ENCODE measurements around the gene EBP. TPM values are rescaled to one million over a fixed set of nuclear protein-coding genes. Genes with fewer than 3 reads are reported as not detected.

Gene EBP
- total and polyA plus RNA-seq, 2 donors (not counting 3 experiments of a cell fraction or from before 2014, with no cell fraction given), result 102 to 183 TPM

DNA sequence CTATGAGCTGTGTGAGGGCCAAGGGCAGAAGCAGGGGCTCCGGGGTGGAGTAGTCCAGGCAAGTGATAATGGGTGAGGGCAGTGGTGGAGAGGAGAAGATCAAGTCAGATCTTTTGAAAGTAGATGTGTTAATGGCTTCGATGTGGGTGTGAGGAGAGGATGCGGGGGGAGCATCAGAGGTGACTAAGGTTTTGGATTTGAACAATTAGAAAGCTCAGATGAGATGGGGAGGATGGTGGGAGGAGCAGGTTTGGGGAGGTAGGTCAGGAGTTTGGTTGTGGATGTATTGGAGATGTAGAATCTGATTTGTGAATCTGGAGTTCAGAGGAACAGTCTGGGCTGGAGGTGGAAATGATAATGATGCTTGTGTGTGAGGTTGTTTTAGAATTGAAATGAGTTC lies 41.0 kb upstream of the EBP start:
- POLR2A ChIA-PET, result no interaction called here
- FAIRE-seq (no peak), DNase-seq (ENCODE audit: low read depth, low spot score) (no peak)
- Histone ChIP-seq H3K27me3 (ENCODE audit: control insufficient read depth in 2 of 2, insufficient read depth in 2 of 2, low read length in 2 of 2) (no peaks in the 10 kb centered on the region), H3K4me2 (ENCODE audit: insufficient read depth, low read length) (no peak overlapping the region), H3K27ac (ENCODE audit: insufficient read depth, low read depth, low read length) (no peak overlapping the region), H2AFZ (ENCODE audit: low read depth, low read length) (no peak overlapping the region), H3K9me1 (replicated peaks; ENCODE audit: control insufficient read depth, extremely low read depth, insufficient read depth, low read length) (no peaks in the 10 kb centered on the region), H3K79me2 (ENCODE audit: control insufficient read depth, insufficient read depth, low read length) (peaks cover 32% of the 10 kb centered on the region), H4K20me1 (replicated peaks; ENCODE audit: control insufficient read depth, extremely low read depth, insufficient read depth, low read length) (no peaks in the 10 kb centered on the region), H3K36me3 (ENCODE audit: control insufficient read depth in 2 of 2, extremely low read depth in 1 of 2, insufficient read depth in 2 of 2, low read length in 2 of 2) (peaks cover 0 to 9% of the 10 kb centered on the region in 2 experiments), H3K4me3 (replicated peaks in 1 of 3; ENCODE audit: insufficient read depth in 1 of 3, low read depth in 1 of 3, low read length in 3 of 3) (no peak overlapping the region), H3K4me1 (ENCODE audit: control insufficient read depth, extremely low read depth, insufficient read depth, low read length) (peaks cover 4% of the 10 kb centered on the region), H3K9me3 (replicated peaks; ENCODE audit: control insufficient read depth, insufficient read depth, low read length) (no peaks in the 10 kb centered on the region), H3K9ac (replicated peaks; ENCODE audit: extremely low read depth, insufficient read depth, low read length) (no peak overlapping the region)
- TF ChIP-seq EZH2 (IDR thresholded peaks at IDR 0.05; ENCODE audit: borderline replicate concordance, low read depth, low read length, severe bottlenecking) (no peak), JUN (IDR thresholded peaks at IDR 0.05; ENCODE audit: borderline replicate concordance, insufficient read depth, insufficient read length, low read depth) (no peak), GATA2 (IDR thresholded peaks at IDR 0.05; ENCODE audit: insufficient read depth, insufficient read length, low read depth, low read length) (no peak), POLR2A (IDR thresholded peaks at IDR 0.05; ENCODE audit: low read depth, low read length) (no peak)
- TF ChIP-seq, protein P1, sequence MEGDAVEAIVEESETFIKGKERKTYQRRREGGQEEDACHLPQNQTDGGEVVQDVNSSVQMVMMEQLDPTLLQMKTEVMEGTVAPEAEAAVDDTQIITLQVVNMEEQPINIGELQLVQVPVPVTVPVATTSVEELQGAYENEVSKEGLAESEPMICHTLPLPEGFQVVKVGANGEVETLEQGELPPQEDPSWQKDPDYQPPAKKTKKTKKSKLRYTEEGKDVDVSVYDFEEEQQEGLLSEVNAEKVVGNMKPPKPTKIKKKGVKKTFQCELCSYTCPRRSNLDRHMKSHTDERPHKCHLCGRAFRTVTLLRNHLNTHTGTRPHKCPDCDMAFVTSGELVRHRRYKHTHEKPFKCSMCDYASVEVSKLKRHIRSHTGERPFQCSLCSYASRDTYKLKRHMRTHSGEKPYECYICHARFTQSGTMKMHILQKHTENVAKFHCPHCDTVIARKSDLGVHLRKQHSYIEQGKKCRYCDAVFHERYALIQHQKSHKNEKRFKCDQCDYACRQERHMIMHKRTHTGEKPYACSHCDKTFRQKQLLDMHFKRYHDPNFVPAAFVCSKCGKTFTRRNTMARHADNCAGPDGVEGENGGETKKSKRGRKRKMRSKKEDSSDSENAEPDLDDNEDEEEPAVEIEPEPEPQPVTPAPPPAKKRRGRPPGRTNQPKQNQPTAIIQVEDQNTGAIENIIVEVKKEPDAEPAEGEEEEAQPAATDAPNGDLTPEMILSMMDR (IDR thresholded peaks at IDR 0.05; ENCODE audit: extremely low read depth in 1 of 2, insufficient read depth in 1 of 2, low read depth in 1 of 2, low read length in 2 of 2), result no peak
- intact Hi-C loops (cut with micrococcal nuclease) (no loop called here), dilution Hi-C loops (cut with MboI; ENCODE audit: extremely low pct_ligation_motif_present, low sequenced_read_pairs) (no loop called here)
- BruUV-seq (replicated peaks), result no TSS peak
- CTCF ChIA-PET, result no interaction called here

DNA sequence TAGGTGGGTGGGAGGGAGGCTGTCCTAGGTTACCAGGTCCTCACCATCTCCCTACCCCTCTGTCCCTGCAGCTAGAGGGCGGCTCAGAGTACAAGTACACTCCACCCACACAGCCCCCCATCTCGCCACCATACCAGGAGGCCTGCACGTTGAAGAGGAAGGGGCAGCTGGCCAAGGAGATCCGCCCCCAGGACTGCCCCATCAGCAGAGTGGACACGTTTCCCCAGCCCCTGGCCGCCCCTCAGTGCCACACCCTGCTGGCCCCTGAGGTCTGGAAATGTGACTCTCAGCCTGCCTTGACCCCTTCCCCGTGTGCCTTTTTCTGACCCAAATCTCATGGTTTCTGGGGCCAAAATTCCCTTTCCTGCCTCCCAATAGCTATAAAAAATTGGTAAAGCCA lies 39.1 kb upstream of the EBP start:
- ChIA-PET POLR2A (no interaction called here), CTCF (no interaction called here)
- H2AFZ ChIP-seq (ENCODE audit: low read depth, low read length), result no peak overlapping the region
- dilution Hi-C loops (cut with MboI; ENCODE audit: extremely low pct_ligation_motif_present, low sequenced_read_pairs) (no loop called here), intact Hi-C loops (cut with micrococcal nuclease) (no loop called here)
- H3K4me2 ChIP-seq (ENCODE audit: insufficient read depth, low read length), result no peak overlapping the region
- no peaks in the 10 kb centered on the region for H3K9me3 ChIP-seq (replicated peaks; ENCODE audit: control insufficient read depth, insufficient read depth, low read length)
- H3K4me1 ChIP-seq (ENCODE audit: control insufficient read depth, extremely low read depth, insufficient read depth, low read length), result no peaks in the 10 kb centered on the region
- peaks cover 16% of the 10 kb centered on the region for H3K79me2 ChIP-seq (ENCODE audit: control insufficient read depth, insufficient read depth, low read length)
- H3K9me1 ChIP-seq (replicated peaks; ENCODE audit: control insufficient read depth, extremely low read depth, insufficient read depth, low read length), result no peaks in the 10 kb centered on the region
- H3K36me3 ChIP-seq (ENCODE audit: control insufficient read depth in 2 of 2, extremely low read depth in 1 of 2, insufficient read depth in 2 of 2, low read length in 2 of 2), result peaks cover 0 to 9% of the 10 kb centered on the region in 2 experiments
- H3K27me3 ChIP-seq (ENCODE audit: control insufficient read depth in 2 of 2, insufficient read depth in 2 of 2, low read length in 2 of 2), result no peaks in the 10 kb centered on the region
- no peak overlapping the region for H3K9ac ChIP-seq (replicated peaks; ENCODE audit: extremely low read depth, insufficient read depth, low read length)
- no TSS peak for BruUV-seq (replicated peaks)
- H3K4me3 ChIP-seq (replicated peaks in 1 of 3; ENCODE audit: insufficient read depth in 1 of 3, low read depth in 1 of 3, low read length in 3 of 3), result no peak overlapping the region
- H4K20me1 ChIP-seq (replicated peaks; ENCODE audit: control insufficient read depth, extremely low read depth, insufficient read depth, low read length), result no peaks in the 10 kb centered on the region
- DNase-seq (ENCODE audit: low read depth, low spot score) (no peak), FAIRE-seq (no peak)
- H3K27ac ChIP-seq (ENCODE audit: insufficient read depth, low read depth, low read length), result no peak overlapping the region
- TF ChIP-seq, protein P1 (IDR thresholded peaks at IDR 0.05; ENCODE audit: extremely low read depth in 1 of 2, insufficient read depth in 1 of 2, low read depth in 1 of 2, low read length in 2 of 2), result no peak
- no peak for TF ChIP-seq GATA2 (IDR thresholded peaks at IDR 0.05; ENCODE audit: insufficient read depth, insufficient read length, low read depth, low read length)
